Activated B cell treated with CpG ODN at 0.5 μM for 24 hours (primary cell): ENCODE measurements around the gene RASD2. TPM values are rescaled to one million over a fixed set of nuclear protein-coding genes. Genes with fewer than 3 reads are reported as not detected.

Experiments used
- ATAC-seq: fragments of 200-7000 bp; cut with Tn5 transposase; one replicate; pipeline ENCODE4 v1.10.0; 2021; ENCODE audit warnings: low read depth, mild to moderate bottlenecking, moderate library complexity
- CTCF ChIA-PET: fragments of 350-600 bp; sonication (Branson Sonifier 250); formaldehyde crosslinking; loops from one replicate; lab custom pipeline; 2021; ENCODE audit warnings: antibody characterized with exemption; lab: Charles Lee
- POLR2A ChIA-PET: fragments of 350-600 bp; sonication (Branson Sonifier 250); formaldehyde crosslinking; loops from one replicate; lab custom pipeline; 2021; ENCODE audit warnings: antibody characterized with exemption; lab: Charles Lee
- DNase-seq: peaks from one replicate; pipeline ENCODE4 v3.0.0; 2022
- H3K27ac Mint-ChIP-seq: one replicate; pipeline ENCODE4 v1.8.0; 2020; ENCODE audit warnings: mixed read lengths
- H3K27me3 Mint-ChIP-seq: one replicate; pipeline ENCODE4 v1.8.0; 2021; ENCODE audit warnings: mixed read lengths
- H3K36me3 Mint-ChIP-seq: one replicate; pipeline ENCODE4 v1.8.0; 2021; ENCODE audit warnings: low read depth, mixed read lengths
- H3K4me1 Mint-ChIP-seq: one replicate; pipeline ENCODE4 v1.8.0; 2021; ENCODE audit warnings: mixed read lengths
- H3K4me3 Mint-ChIP-seq: one replicate; pipeline ENCODE4 v1.8.0; 2020; ENCODE audit warnings: mild to moderate bottlenecking, mixed read lengths
- H3K9me3 Mint-ChIP-seq: one replicate; pipeline ENCODE4 v1.8.0; 2020; ENCODE audit warnings: mixed read lengths
- intact Hi-C: fragments of 100-400 bp; cut with micrococcal nuclease; formaldehyde crosslinking; loops from one replicate; pipeline ENCODE4 v1.15.1; 2024
- total RNA-seq: library from RNA; stranded (reverse); gene quantifications from 2 replicates; pipeline ENCODE4 v1.2.3, GENCODE V29; 2022
- TF ChIP-seq, protein P1 (sequence below): fragments of 200-600 bp; IDR thresholded peaks from one replicate; pipeline ENCODE4 v1.8.0; 2022; ENCODE audit warnings: antibody characterized with exemption, mild to moderate bottlenecking

Gene RASD2
- total RNA-seq, 1 donor from 2014 or later = not detected

DNA sequence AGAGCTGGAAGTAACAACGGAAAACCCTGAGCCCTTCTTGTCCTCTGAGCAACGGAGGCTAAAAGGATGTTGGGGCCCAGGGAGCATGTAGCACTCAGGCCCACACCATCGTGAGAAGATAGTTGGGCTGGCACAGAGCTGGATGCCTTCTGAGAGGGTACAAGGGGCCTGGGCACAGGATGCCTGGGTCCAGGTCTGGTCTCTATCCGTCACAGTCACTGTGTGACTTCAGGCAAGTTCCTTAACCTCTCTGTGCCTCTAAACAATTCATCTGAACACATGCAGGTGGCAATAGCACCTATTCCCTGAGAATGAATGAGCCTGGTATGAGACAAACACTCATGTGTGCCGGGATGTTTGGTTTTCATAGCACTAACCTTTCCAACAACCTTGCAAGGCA is 47.3 kb downstream of the RASD2 start:
- intact Hi-C loops = no loop called here
- no peak for ATAC-seq
- H3K36me3 Mint-ChIP-seq = no peaks in the 10 kb centered on the region
- no peak for DNase-seq
- no peak overlapping the region for H3K4me3 Mint-ChIP-seq
- no peak overlapping the region for H3K27ac Mint-ChIP-seq
- TF ChIP-seq, protein P1, sequence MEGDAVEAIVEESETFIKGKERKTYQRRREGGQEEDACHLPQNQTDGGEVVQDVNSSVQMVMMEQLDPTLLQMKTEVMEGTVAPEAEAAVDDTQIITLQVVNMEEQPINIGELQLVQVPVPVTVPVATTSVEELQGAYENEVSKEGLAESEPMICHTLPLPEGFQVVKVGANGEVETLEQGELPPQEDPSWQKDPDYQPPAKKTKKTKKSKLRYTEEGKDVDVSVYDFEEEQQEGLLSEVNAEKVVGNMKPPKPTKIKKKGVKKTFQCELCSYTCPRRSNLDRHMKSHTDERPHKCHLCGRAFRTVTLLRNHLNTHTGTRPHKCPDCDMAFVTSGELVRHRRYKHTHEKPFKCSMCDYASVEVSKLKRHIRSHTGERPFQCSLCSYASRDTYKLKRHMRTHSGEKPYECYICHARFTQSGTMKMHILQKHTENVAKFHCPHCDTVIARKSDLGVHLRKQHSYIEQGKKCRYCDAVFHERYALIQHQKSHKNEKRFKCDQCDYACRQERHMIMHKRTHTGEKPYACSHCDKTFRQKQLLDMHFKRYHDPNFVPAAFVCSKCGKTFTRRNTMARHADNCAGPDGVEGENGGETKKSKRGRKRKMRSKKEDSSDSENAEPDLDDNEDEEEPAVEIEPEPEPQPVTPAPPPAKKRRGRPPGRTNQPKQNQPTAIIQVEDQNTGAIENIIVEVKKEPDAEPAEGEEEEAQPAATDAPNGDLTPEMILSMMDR = no peak
- peaks cover 12% of the 10 kb centered on the region for H3K27me3 Mint-ChIP-seq
- ChIA-PET CTCF (no interaction called here), POLR2A (no interaction called here)
- H3K4me1 Mint-ChIP-seq = peaks cover 3% of the 10 kb centered on the region
- no peaks in the 10 kb centered on the region for H3K9me3 Mint-ChIP-seq

DNA sequence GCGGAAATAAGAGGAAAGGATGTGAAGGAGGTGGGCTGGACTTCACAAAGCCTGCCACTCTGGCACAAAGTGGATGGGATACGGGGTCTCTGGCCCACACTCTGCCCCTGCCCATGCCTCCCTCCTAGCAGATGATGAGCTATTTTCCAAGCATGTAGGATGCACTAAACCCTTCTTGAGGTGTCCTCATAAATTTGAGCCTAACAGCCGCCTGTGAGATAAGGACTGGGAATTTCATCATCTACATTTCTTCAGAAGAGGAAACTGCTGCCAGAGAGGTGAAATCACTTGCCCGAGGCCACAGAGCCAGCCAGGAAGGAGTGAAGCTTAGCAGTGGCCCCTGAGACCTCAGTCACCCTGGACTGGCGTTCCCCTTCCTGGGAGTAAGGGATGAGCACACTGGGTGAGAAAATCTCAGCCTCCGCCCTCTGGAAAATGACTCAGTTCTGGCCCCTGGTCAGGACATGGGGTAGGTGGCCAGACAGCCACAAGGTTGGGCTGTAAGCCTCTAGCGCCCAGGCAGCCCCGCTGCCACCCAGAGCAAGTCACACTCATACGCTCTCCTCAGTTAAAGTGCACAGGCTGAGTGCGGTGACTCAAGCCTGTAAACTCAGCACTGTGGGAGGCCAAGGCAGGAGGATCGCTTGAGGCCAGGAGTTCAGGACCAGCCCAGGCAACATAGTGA is 48.6 kb downstream of the RASD2 start:
- H3K4me3 Mint-ChIP-seq = no peak overlapping the region
- no peaks in the 10 kb centered on the region for H3K4me1 Mint-ChIP-seq
- ATAC-seq (no peak), DNase-seq (no peak)
- H3K27ac Mint-ChIP-seq = no peak overlapping the region
- ChIA-PET CTCF (no interaction called here), POLR2A (no interaction called here)
- H3K36me3 Mint-ChIP-seq = no peaks in the 10 kb centered on the region
- intact Hi-C loops = no loop called here
- H3K9me3 Mint-ChIP-seq = no peaks in the 10 kb centered on the region
- TF ChIP-seq, protein P1 = no peak
- peaks cover 13% of the 10 kb centered on the region for H3K27me3 Mint-ChIP-seq

DNA sequence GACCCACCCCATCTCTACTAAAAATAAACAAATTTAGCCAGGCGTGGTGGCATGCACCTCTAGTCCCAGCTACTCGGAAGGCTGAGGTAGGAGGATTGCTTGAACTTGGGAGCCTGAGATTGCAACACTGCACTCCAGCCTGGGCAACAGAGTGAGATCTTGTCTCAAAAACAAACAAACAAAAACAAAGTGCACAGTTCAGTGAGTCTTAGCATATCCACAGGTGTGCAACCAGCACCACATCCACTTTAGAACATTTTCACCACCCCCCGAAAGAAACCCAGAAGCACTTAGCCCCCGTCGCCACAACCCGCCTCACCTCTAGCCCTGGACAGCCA is 49.1 kb downstream of the RASD2 start:
- peaks cover 13% of the 10 kb centered on the region for H3K27me3 Mint-ChIP-seq

DNA sequence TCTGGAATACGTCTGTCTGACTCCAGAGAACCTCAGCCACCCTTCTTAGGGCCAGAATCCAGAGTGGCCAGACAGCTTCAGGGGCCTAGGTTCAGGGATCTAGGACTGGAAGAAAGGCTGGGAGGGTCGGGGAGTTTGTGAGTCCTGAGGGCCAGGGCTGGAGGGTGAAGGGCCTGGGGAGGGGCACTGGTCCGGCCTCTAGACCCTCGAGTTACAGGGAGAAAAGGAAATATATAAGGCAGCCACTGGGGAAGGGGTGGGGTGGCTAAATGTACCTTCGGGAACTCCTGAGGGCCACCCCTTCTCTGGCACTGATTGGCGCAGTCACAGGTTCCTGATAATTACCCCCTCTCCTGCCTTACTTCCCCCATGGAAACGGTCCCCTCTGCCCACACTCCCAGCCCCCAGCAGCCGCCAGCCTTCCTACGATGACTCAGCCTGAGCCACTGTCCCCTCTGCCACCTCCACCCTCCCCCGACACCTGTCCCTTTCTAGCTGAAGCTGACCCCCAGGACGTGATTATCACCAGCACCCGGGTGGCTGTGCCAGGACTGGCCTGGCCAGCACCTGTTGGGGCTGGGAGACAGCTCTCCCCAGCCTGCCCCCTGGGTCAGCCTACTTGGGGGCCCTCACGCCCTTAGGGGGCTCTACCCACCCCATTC is 50.1 kb downstream of the RASD2 start:
- ChIA-PET CTCF (no interaction called here), POLR2A (no interaction called here)
- H3K27me3 Mint-ChIP-seq = peaks cover 13% of the 10 kb centered on the region
- TF ChIP-seq, protein P1 = no peak
- H3K4me3 Mint-ChIP-seq = no peak overlapping the region
- intact Hi-C loops = no loop called here
- no peak overlapping the region for H3K27ac Mint-ChIP-seq
- DNase-seq (no peak), ATAC-seq (no peak)
- no peaks in the 10 kb centered on the region for H3K4me1 Mint-ChIP-seq
- no peaks in the 10 kb centered on the region for H3K36me3 Mint-ChIP-seq
- H3K9me3 Mint-ChIP-seq = no peaks in the 10 kb centered on the region

More for the DNA sequence above, 49.1 kb downstream of the RASD2 start:
- DNase-seq (no peak), ATAC-seq (no peak)
- intact Hi-C loops = no loop called here
- H3K36me3 Mint-ChIP-seq = no peaks in the 10 kb centered on the region
- no peaks in the 10 kb centered on the region for H3K9me3 Mint-ChIP-seq
- H3K4me3 Mint-ChIP-seq = no peak overlapping the region
- CTCF ChIA-PET = no interaction called here
- POLR2A ChIA-PET = no interaction called here
- no peaks in the 10 kb centered on the region for H3K4me1 Mint-ChIP-seq
- TF ChIP-seq, protein P1 = no peak
- H3K27ac Mint-ChIP-seq = no peak overlapping the region

DNA sequence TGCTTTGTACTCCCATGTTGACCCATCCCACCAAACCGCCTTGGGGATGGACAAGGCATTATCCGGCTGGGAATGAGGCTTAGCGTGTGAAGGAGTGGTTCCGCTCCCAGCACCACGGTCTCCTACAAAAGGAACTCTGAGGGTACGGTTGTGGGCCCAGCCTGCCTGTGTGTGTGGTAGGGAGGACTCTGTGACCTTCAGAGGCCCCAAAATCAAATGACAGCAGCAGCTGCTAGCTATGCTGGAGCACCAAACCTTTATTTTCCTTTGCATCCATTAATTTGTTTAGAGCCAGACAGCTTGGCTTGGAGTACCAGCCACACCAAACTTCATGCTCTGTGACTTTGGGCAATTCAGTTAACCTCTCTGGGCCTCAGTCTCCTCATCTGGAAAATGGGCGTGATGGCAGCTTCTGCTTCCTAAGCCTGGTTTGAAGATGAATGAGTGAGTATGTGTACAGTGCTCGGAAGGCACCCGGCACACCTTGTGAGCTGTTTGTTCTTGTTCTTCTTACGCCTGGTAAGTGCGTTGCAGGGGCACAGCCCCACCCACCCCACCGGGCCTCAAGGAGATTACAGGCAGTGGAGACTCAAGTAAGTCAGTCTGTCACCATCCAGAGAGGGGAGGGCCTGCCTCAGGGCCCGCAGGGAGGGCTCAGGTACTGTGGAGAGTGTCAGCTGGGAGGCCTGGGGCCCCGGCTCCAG is 51.2 kb downstream of the RASD2 start:
- DNase-seq = no peak
- no peaks in the 10 kb centered on the region for H3K4me1 Mint-ChIP-seq
- H3K4me3 Mint-ChIP-seq = no peak overlapping the region
- TF ChIP-seq, protein P1 = no peak
- no peaks in the 10 kb centered on the region for H3K36me3 Mint-ChIP-seq
- peaks cover 17% of the 10 kb centered on the region for H3K27me3 Mint-ChIP-seq
- intact Hi-C loops = no loop called here
- ChIA-PET POLR2A (no interaction called here), CTCF (interaction anchor here (1.7 kb wide), 1 partner anchor 9 kb away, joined by 4 read pairs; no protein-coding TSS in a partner anchor)
- no peaks in the 10 kb centered on the region for H3K9me3 Mint-ChIP-seq
- ATAC-seq = no peak
- no peak overlapping the region for H3K27ac Mint-ChIP-seq
